ENCODE measurements around the gene FLNA. TPM values are rescaled to one million over a fixed set of nuclear protein-coding genes. Genes with fewer than 3 reads are reported as not detected.

The FLNA gene
- total RNA-seq, 1 experiment from 2014 or later = 1,210 TPM

DNA sequence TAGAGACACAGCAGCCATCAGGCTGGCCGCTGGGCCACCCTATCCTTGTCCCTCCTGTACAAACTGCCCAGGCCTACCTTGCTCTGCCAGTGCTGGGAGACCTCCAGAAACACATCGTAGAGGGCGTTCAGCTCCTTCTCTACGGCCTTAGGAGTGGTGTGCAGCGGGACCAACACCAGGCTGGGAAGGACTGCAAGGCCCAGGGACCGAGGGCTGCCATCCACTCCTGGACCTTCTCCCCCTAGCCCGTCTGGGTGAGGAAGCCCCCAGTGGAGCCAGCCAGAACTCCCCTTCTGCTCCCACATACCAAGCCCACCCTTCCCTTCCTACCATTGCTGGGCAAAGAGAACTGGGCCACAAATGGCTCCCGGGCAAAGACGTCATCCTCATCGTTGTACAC is 28.8 kb upstream of the FLNA start:
- DNase-seq (ENCODE audit: low spot score) = no peak
- TF ChIP-seq EZH2 (IDR thresholded peaks at IDR 0.05; ENCODE audit: borderline replicate concordance, low read depth, low read length, poor library complexity, severe bottlenecking) = no peak
- TF ChIP-seq, protein P1, sequence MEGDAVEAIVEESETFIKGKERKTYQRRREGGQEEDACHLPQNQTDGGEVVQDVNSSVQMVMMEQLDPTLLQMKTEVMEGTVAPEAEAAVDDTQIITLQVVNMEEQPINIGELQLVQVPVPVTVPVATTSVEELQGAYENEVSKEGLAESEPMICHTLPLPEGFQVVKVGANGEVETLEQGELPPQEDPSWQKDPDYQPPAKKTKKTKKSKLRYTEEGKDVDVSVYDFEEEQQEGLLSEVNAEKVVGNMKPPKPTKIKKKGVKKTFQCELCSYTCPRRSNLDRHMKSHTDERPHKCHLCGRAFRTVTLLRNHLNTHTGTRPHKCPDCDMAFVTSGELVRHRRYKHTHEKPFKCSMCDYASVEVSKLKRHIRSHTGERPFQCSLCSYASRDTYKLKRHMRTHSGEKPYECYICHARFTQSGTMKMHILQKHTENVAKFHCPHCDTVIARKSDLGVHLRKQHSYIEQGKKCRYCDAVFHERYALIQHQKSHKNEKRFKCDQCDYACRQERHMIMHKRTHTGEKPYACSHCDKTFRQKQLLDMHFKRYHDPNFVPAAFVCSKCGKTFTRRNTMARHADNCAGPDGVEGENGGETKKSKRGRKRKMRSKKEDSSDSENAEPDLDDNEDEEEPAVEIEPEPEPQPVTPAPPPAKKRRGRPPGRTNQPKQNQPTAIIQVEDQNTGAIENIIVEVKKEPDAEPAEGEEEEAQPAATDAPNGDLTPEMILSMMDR (conservative IDR thresholded peaks at IDR 0.05; ENCODE audit: low read depth, low read length) = no peak
- Histone ChIP-seq H3K36me3 (ENCODE audit: insufficient read depth, low read length, poor library complexity, severe bottlenecking) (peaks cover 25% of the 10 kb centered on the region), H3K4me1 (ENCODE audit: insufficient read depth, low read length, poor library complexity, severe bottlenecking) (no peaks in the 10 kb centered on the region), H3K27me3 (replicated peaks; ENCODE audit: insufficient read depth, low read depth, low read length, poor library complexity) (no peaks in the 10 kb centered on the region), H3K27ac (ENCODE audit: low read depth, low read length, poor library complexity, severe bottlenecking) (no peak overlapping the region), H3K4me3 (ENCODE audit: low read depth, low read length, poor library complexity, severe bottlenecking) (no peak overlapping the region), H3K9me3 (ENCODE audit: low read depth, low read length, poor library complexity, severe bottlenecking) (no peaks in the 10 kb centered on the region)
- no TSS peak for BruUV-seq (replicated peaks)
- intact Hi-C loops (cut with micrococcal nuclease; ENCODE audit: unreplicated experiment) = no loop called here
- POLR2A ChIA-PET (ENCODE audit: low non-redundant PET) = interaction anchor here (0.5 kb wide), 1 partner anchor 22 kb away, joined by 3 read pairs; no protein-coding TSS in a partner anchor
- CTCF ChIA-PET = no interaction called here

DNA sequence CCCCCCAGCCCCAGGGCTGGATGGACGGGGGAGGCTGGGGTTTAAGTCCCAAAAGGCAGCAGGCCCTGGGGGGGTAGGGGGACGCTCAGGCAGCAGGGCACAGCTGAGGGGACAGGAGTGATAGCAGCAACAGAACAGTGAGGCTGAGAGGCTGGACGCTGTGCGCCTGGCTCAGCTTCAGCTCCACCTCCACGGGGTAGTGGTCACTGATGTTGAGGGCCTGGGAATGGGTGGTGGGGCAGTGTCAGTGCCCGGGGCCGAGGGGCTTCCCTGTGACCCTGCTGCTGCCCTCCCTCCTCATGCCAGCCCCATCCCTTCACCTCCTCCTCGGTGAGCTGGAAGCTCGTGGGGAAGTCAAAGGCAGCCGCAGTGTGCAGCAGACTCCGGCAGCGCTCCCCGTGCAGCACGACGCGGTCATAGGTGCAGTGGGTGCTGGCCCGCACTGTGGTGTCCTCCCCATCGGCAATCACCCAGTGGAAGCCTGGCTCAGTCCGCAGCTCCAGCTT is 28.2 kb upstream of the FLNA start:
- H3K27me3 ChIP-seq (replicated peaks; ENCODE audit: insufficient read depth, low read depth, low read length, poor library complexity) = no peaks in the 10 kb centered on the region
- intact Hi-C loops (cut with micrococcal nuclease; ENCODE audit: unreplicated experiment) = no loop called here
- no TSS peak for BruUV-seq (replicated peaks)
- H3K27ac ChIP-seq (ENCODE audit: low read depth, low read length, poor library complexity, severe bottlenecking) = no peak overlapping the region
- peaks cover 25% of the 10 kb centered on the region for H3K36me3 ChIP-seq (ENCODE audit: insufficient read depth, low read length, poor library complexity, severe bottlenecking)
- DNase-seq (ENCODE audit: low spot score) = no peak
- H3K4me1 ChIP-seq (ENCODE audit: insufficient read depth, low read length, poor library complexity, severe bottlenecking) = no peaks in the 10 kb centered on the region
- no peaks in the 10 kb centered on the region for H3K9me3 ChIP-seq (ENCODE audit: low read depth, low read length, poor library complexity, severe bottlenecking)
- ChIA-PET CTCF (no interaction called here), POLR2A (ENCODE audit: low non-redundant PET) (interaction anchor here (0.5 kb wide), 1 partner anchor 21 kb away, joined by 3 read pairs; no protein-coding TSS in a partner anchor)
- TF ChIP-seq EZH2 (IDR thresholded peaks at IDR 0.05; ENCODE audit: borderline replicate concordance, low read depth, low read length, poor library complexity, severe bottlenecking) = no peak
- TF ChIP-seq, protein P1 (conservative IDR thresholded peaks at IDR 0.05; ENCODE audit: low read depth, low read length) = no peak
- H3K4me3 ChIP-seq (ENCODE audit: low read depth, low read length, poor library complexity, severe bottlenecking) = no peak overlapping the region

DNA sequence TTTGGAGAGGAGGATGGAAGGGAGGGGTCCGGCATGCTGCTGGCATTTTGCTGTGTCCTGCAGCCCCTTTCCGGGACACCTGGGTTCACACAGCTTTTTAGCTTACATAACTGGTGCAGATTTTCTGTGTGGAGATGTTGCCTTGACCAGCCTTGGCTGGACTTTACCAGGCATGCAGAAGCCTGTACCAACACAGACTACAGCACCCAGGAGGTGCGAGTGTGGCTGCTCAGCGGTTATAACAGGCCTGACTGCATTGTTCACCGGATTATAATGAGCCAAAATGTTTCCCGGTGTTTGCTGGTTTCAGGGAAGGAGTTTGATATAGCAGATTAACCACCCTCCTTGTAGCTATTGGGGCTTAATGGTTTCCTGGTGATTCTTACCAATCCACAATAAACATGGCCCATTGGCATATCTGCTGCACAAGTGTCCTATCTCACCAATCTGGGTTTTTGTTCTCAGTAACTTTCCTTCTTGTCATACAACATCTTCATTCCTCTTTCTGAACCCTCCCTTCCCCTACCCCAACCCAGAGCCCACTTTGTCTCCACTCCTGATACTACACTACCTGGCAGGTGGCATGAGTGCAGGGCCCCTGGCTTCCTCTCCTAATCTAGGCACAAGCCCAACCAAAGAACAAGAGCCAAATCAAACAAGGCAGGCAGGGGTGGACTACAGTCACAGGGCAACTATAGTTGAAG is 27.6 kb upstream of the FLNA start:
- CTCF ChIA-PET = no interaction called here
- intact Hi-C loops (cut with micrococcal nuclease; ENCODE audit: unreplicated experiment) = no loop called here
- DNase-seq (ENCODE audit: low spot score) = peak; percentile 47
- H3K36me3 ChIP-seq (ENCODE audit: insufficient read depth, low read length, poor library complexity, severe bottlenecking) = peaks cover 25% of the 10 kb centered on the region
- no peaks in the 10 kb centered on the region for H3K9me3 ChIP-seq (ENCODE audit: low read depth, low read length, poor library complexity, severe bottlenecking)
- no TSS peak for BruUV-seq (replicated peaks)
- TF ChIP-seq, protein P1 (conservative IDR thresholded peaks at IDR 0.05; ENCODE audit: low read depth, low read length) = no peak
- TF ChIP-seq EZH2 (IDR thresholded peaks at IDR 0.05; ENCODE audit: borderline replicate concordance, low read depth, low read length, poor library complexity, severe bottlenecking) = no peak
- H3K4me1 ChIP-seq (ENCODE audit: insufficient read depth, low read length, poor library complexity, severe bottlenecking) = no peaks in the 10 kb centered on the region
- H3K27ac ChIP-seq (ENCODE audit: low read depth, low read length, poor library complexity, severe bottlenecking) = no peak overlapping the region
- POLR2A ChIA-PET (ENCODE audit: low non-redundant PET) = no interaction called here
- H3K4me3 ChIP-seq (ENCODE audit: low read depth, low read length, poor library complexity, severe bottlenecking) = no peak overlapping the region
- no peaks in the 10 kb centered on the region for H3K27me3 ChIP-seq (replicated peaks; ENCODE audit: insufficient read depth, low read depth, low read length, poor library complexity)

All from A673 (cell line).